Epidermal melanocyte (primary cell): ENCODE measurements around the gene ABL1.
"Not testable (repeated sequence)": the region's sequence is repeated elsewhere in the genome, so short reads cannot be mapped to it uniquely, and the experiment has no call there.

Experiments
- DNase-seq: peaks from one replicate; pipeline ENCODE4 v3.0.0; 2011; ENCODE audit warnings: low spot score; ENCODE audit not compliant: insufficient read length

The ABL1 gene

DNA sequence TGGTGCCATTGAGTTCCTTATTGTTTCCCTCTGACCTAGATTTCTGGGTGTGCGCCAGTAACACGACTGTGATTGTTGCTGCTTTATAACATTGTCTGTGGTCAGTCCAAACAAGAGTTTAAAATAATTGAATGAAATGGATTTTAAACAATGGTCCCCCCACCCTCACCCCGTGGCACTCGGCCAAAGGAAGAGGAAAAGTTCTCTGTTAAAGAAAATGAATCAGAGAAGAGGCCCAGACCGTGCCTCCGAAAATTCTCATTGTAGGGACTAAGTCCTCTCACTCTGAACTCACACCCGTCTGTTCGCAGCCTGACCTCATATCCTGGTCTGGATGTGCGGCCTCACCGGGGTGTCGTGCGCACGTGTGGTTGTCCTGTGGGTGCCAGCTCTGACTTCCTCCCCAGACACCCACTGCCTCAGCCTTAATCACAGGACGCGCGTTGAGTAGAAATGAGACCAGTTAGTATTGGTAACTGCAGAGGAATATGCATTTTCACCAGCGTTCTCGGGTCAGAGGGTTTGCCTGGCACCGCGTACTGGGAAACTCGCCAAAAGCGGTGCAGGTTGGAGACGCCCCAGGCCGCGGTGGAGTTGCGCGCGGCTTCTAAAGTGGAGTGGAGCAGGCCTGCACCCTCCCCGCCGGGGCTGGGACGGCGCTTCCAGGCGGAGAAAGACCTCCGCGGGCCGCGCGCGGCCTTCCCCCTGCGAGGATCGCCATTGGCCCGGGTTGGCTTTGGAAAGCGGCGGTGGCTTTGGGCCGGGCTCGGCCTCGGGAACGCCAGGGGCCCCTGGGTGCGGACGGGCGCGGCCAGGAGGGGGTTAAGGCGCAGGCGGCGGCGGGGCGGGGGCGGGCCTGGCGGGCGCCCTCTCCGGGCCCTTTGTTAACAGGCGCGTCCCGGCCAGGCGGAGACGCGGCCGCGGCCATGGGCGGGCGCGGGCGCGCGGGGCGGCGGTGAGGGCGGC is at the start of gene ABL1:
TSS of gene ABL1 (plus strand) at position 884 of the 966 bp plus-strand sequence. CDS start 193 bp downstream, outside the sequence.
- DNase-seq: peak; percentile 71

GRCh38 chr9:130785940-130786508 is 49.0 kb upstream of the ABL1 start:
- DNase-seq: no peak

DNA sequence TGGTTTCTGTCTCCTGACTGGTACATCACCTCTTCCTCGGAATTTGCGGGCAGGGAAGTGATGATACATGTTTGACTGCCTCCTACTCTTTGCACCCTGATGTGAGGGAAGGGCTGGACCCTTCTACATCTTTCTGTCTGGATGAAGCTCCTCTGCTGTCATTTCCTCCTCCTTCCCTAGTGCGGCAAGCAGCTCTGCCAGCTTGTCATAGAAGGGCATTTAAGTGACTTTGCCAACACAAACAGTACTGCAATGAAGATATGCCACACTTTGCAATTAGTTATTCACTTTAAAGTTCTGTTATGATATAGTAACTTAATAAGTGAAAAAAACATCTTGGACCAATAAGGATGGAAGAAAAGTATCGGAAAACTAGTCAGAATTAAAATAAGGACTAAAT is 48.5 kb upstream of the ABL1 start:
- no peak for DNase-seq

DNA sequence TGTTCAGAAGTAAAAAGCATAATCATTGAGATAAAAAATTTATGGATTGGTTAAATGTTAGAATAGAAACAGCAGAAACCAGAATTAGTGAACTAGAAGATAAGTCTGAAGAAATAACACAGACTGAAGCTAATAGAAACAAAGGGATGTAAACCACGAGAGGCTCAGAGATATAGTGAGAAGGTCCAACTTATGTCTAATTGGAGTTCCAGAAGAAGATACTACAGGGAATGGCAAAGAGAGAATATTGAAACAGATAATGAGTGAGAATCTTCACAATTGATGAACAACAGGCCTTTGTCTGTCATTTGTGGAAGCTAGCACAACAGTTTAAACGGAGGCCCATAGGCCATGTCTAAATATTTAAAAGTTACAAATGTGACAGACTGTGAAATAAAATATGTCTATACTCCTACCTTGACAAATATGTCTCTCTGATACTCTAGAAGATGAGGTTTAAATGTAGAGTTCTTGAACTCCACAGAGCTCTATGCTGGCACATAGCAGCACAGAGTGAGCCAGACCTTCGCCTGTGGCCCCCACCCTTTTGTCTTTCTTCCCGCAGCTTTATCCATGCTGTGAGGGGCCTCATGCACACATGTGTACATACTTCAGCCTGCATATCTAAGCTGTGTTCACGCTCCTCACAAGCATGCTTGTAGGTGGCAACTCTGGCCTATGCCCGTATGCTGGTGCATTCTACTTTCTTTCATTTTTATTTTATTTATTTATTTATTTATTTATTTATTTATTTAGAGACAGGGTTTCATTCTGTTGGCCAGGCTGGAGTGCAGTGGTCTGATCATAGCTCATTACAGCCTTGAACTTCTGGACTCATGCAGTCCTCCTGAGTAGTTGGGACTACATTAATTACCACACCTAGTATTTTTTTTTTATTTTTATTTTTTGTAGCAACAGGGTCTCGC is 45.0 kb upstream of the ABL1 start:
- no peak for DNase-seq

DNA sequence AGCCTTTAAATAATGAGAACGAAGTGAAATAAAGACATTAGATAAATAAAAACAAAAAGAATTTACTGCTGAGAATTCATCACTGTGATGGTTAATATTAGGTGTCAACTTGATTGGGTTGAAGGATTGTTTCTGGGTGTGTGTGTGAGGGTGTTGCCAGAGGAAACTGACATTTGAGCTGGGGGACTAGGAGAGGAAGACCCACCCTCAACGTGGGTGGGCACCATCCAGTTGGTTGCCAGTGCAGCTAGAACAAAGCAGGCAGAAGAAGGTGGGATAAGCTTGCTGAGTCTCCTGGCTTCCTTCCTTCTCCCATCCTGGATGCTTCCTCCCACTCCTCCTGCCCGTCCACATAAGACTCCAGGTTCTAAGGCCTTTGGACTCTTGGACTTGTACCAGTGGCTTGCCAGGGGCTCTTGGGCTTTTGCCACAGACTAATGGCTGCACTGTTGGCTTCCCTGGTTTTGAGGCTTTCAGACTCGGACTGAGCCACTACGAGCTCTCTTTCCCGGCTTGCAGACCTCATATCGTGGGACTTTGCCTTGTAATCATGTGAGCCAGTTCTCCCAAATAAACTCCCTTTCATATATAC is 43.7 kb upstream of the ABL1 start:
- DNase-seq: no peak

DNA sequence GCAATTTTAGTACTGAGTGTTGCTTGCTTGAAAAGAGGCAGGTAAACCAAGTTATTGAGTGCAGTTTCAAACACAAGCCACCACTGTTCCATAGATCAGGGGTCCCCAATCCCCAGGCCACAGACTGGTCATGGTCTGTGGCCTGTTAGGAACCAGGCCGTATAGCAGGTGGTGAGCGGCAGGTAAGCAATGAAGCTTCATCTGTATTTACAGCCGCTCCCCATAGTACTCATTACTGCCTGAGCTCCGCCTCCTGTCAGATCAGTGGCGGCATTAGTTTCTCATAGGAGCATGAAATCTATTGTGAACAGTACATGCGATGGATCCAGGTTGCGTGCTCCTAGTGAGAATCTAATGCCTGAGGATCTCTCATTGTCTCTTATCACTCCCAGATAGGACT is 41.5 kb upstream of the ABL1 start:
- DNase-seq: no peak

- DNase-seq: not testable (repeated sequence)
These were observed 41.0 kb upstream of the ABL1 start for GRCh38 chr9:130794021-130794420.

- DNase-seq: not testable (repeated sequence)
These were observed 40.6 kb upstream of the ABL1 start for GRCh38 chr9:130794423-130794822.

DNA sequence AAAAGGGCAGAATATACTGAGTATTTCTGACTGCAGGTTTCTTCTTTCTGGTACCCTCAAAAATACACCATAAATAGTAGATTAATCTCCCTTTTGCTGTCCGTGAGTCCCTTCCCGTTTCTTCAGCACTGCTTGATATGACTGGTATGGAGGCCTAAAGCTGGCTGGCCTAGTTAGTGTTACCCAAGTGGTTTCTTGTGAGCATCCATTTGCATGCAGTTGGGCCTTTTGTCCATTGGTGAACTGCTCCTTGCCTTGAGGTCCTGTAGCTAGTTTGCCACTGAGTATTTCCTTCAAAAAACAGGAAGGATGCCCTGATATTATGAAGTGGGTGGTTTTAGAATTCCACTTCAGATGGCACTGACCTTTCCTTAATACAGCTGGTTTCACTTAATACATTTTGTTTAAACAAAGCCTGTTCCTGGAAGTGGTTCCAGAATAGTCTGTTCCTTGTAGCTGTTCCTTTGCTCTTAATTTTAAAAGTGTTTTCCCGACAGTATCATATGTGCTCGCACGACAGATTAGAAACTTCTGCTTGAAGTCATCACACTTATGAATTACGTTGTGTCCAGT is 40.0 kb upstream of the ABL1 start:
- DNase-seq: no peak

GRCh38 chr9:130803116-130803515 is 31.9 kb upstream of the ABL1 start:
- not testable (repeated sequence) for DNase-seq

GRCh38 chr9:130805510-130806326 is 29.3 kb upstream of the ABL1 start:
- DNase-seq: no peak

GRCh38 chr9:130806327-130806716 is 28.7 kb upstream of the ABL1 start:
- no peak for DNase-seq

DNA sequence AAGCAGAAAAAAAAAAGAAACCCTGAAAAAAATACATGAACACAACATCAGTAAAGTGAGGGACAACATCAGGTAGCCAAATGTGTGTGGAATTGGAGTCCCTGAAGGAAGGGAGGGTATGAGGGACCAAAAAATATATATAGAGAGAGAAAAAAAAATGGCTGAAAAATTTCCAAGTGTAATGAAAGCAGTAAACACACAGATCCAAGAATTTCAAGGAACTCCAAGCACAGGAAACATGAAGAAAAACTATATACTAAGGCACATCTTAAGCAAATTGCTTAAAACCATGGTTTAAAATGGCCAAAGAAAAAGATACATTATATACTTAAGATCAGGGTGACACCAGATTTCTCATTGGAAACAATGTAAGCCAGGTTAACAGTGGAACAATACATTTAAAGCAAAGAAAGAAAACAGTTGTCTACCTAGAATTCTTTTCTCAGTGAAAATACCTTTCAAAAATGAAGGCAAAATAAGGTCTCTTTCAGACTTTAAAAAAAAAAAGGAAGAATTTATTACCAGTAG is 24.4 kb upstream of the ABL1 start:
- no peak for DNase-seq

DNA sequence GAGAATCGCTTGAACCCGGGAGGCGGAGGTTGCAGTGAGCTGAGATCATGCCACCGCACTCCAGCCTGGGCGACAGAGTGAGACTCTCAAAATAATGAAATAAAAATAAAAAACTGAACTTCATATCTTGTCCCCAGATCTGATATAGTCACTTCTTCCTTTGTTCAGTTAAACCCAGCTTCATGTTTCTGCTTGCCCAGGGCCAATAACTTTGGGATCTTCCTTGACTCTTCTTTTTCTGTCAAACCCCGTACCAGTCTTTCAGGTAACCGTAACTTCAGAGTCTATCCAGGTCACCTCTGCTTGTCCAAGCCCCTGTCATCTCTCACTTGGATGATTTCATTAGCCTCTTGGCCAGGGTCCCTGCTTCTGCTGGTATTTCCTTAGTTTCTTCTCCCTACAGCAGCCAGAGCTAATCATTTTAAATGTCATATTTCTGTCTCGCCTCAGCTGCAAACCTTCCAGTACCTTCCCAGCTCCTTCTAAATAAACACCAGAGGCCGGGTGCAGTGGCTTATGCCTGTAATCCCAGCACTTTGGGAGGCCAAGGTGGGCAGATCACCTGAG is 19.7 kb upstream of the ABL1 start:
- DNase-seq: no peak

GRCh38 chr9:130817914-130818313 is 17.1 kb upstream of the ABL1 start:
- DNase-seq: no peak

DNA sequence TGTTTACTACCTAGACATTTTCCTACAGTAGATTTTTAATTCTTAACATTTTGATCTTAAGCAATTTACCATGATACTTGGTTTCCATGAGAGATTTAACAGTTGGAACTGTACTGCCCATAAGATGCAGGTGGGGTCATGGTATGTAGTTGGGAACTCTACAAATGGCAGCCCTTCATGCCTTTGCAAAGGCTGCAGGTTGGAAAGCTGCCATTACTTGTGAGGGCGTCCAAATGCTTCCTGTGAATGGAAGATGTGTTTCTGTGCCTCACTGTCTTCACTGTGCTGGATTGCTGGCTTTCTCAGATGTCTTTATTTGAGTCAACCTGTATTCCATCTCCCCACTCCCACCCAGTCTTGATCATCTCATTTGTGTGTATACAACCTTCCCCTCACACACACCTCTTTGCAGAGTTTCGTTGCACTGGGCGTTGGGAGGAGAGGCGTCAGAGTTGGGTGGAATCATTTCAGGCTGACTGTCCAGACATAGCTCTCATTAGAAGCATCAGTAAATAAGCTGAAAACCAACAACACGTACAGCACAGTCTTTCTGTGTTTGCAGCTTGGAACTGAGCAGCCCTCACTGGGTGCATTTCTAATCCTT is 14.8 kb upstream of the ABL1 start:
- DNase-seq: no peak

GRCh38 chr9:130823435-130823834 is 11.6 kb upstream of the ABL1 start:
- no peak for DNase-seq

GRCh38 chr9:130824079-130824478 is 11.0 kb upstream of the ABL1 start:
- DNase-seq: no peak
